ENCODE data around the gene CXCL9. TPM values are rescaled to one million over a fixed set of nuclear protein-coding genes. Genes with fewer than 3 reads are reported as not detected.

Gene CXCL9
- total and polyA plus RNA-seq, 5 donors from 2014 or later, result not detected

- Histone ChIP-seq H3K9me3 (ENCODE audit: control insufficient read depth in 2 of 2, low read length in 2 of 2) (no peaks in the 10 kb centered on the region), H3K4me3 (ENCODE audit: low read depth, low read length) (no peak overlapping the region), H3K27ac (ENCODE audit: insufficient read depth, low read length, poor library complexity, severe bottlenecking) (no peak overlapping the region), H3K36me3 (ENCODE audit: control insufficient read depth, insufficient read depth, low read length) (no peaks in the 10 kb centered on the region), H3K4me1 (ENCODE audit: control insufficient read depth, insufficient read depth, low read length, poor library complexity, severe bottlenecking) (no peaks in the 10 kb centered on the region), H3K27me3 (ENCODE audit: control insufficient read depth, insufficient read depth, low read length) (peaks cover 3% of the 10 kb centered on the region)
- no peaks in the 10 kb centered on the region for H3K4me1 Mint-ChIP-seq
- peaks cover 20% of the 10 kb centered on the region for H3K27me3 Mint-ChIP-seq
- peaks cover 0 to 2% (median 0%) of the 10 kb centered on the region in 7 donors for H3K9me3 Mint-ChIP-seq
- DNase-seq (no peak), ATAC-seq (ENCODE audit: low read depth in 2 of 2) (no peak)
- no peak overlapping the region for H3K27ac Mint-ChIP-seq
- no peaks in the 10 kb centered on the region for H3K36me3 Mint-ChIP-seq
- no peak overlapping the region for H3K4me3 Mint-ChIP-seq
Observed at GRCh38 chr4:76011700-76012387, 4.5 kb upstream of the CXCL9 start.

GRCh38 chr4:76011018-76011670 is 3.8 kb upstream of the CXCL9 start:
- no peaks in the 10 kb centered on the region for H3K4me1 ChIP-seq (ENCODE audit: control insufficient read depth, insufficient read depth, low read length, poor library complexity, severe bottlenecking)
- no peak overlapping the region for H3K4me3 ChIP-seq (ENCODE audit: low read depth, low read length)
- H3K27me3 Mint-ChIP-seq, result peaks cover 21% of the 10 kb centered on the region
- H3K36me3 ChIP-seq (ENCODE audit: control insufficient read depth, insufficient read depth, low read length), result no peaks in the 10 kb centered on the region
- H3K27me3 ChIP-seq (ENCODE audit: control insufficient read depth, insufficient read depth, low read length), result peaks cover 7% of the 10 kb centered on the region
- no peaks in the 10 kb centered on the region for H3K4me1 Mint-ChIP-seq
- H3K4me3 Mint-ChIP-seq, result no peak overlapping the region
- no peaks in the 10 kb centered on the region for H3K36me3 Mint-ChIP-seq
- H3K9me3 Mint-ChIP-seq, result peaks cover 0 to 2% (median 0%) of the 10 kb centered on the region in 7 donors
- no peaks in the 10 kb centered on the region for H3K9me3 ChIP-seq (ENCODE audit: control insufficient read depth in 2 of 2, low read length in 2 of 2)
- peak overlapping the region in 1 of 3 donors; percentile 85 for H3K27ac Mint-ChIP-seq
- ATAC-seq (ENCODE audit: low read depth in 2 of 2) (no peak), DNase-seq (no peak)
- H3K27ac ChIP-seq (ENCODE audit: insufficient read depth, low read length, poor library complexity, severe bottlenecking), result no peak overlapping the region

- DNase-seq, result no peak
- Mint-ChIP-seq H3K27me3 (peaks cover 26% of the 10 kb centered on the region), H3K27ac (peak overlapping the region in 1 of 3 donors; percentile 85), H3K4me1 (no peaks in the 10 kb centered on the region), H3K9me3 (peaks cover 0 to 2% (median 0%) of the 10 kb centered on the region in 7 donors), H3K4me3 (no peak overlapping the region), H3K36me3 (no peaks in the 10 kb centered on the region)
- Histone ChIP-seq H3K4me3 (ENCODE audit: low read depth, low read length) (no peak overlapping the region), H3K36me3 (ENCODE audit: control insufficient read depth, insufficient read depth, low read length) (no peaks in the 10 kb centered on the region), H3K27ac (ENCODE audit: insufficient read depth, low read length, poor library complexity, severe bottlenecking) (no peak overlapping the region), H3K9me3 (ENCODE audit: control insufficient read depth in 2 of 2, low read length in 2 of 2) (no peaks in the 10 kb centered on the region), H3K27me3 (ENCODE audit: control insufficient read depth, insufficient read depth, low read length) (peaks cover 10% of the 10 kb centered on the region), H3K4me1 (ENCODE audit: control insufficient read depth, insufficient read depth, low read length, poor library complexity, severe bottlenecking) (no peaks in the 10 kb centered on the region)
- no peak for ATAC-seq (ENCODE audit: low read depth in 2 of 2)
Observed at GRCh38 chr4:76010576-76010975, 3.3 kb upstream of the CXCL9 start.

GRCh38 chr4:76009311-76009710 is 2.0 kb upstream of the CXCL9 start:
- ATAC-seq (ENCODE audit: low read depth in 2 of 2), result no peak
- Histone ChIP-seq H3K4me3 (ENCODE audit: low read depth, low read length) (no peak overlapping the region), H3K4me1 (ENCODE audit: control insufficient read depth, insufficient read depth, low read length, poor library complexity, severe bottlenecking) (no peaks in the 10 kb centered on the region), H3K9me3 (ENCODE audit: control insufficient read depth in 2 of 2, low read length in 2 of 2) (no peaks in the 10 kb centered on the region), H3K27me3 (ENCODE audit: control insufficient read depth, insufficient read depth, low read length) (peaks cover 10% of the 10 kb centered on the region), H3K27ac (ENCODE audit: insufficient read depth, low read length, poor library complexity, severe bottlenecking) (no peak overlapping the region), H3K36me3 (ENCODE audit: control insufficient read depth, insufficient read depth, low read length) (no peaks in the 10 kb centered on the region)
- Mint-ChIP-seq H3K36me3 (no peaks in the 10 kb centered on the region), H3K4me3 (no peak overlapping the region), H3K9me3 (peaks cover 0 to 2% (median 0%) of the 10 kb centered on the region in 7 donors), H3K27ac (no peak overlapping the region), H3K4me1 (no peaks in the 10 kb centered on the region), H3K27me3 (peaks cover 32% of the 10 kb centered on the region)
- no peak for DNase-seq

GRCh38 chr4:76003620-76004019 is 3.7 kb downstream of the CXCL9 start:
- Histone ChIP-seq H3K36me3 (ENCODE audit: control insufficient read depth, insufficient read depth, low read length) (no peaks in the 10 kb centered on the region), H3K27ac (ENCODE audit: insufficient read depth, low read length, poor library complexity, severe bottlenecking) (no peak overlapping the region), H3K4me3 (ENCODE audit: low read depth, low read length) (no peak overlapping the region), H3K9me3 (ENCODE audit: control insufficient read depth in 2 of 2, low read length in 2 of 2) (no peaks in the 10 kb centered on the region), H3K27me3 (ENCODE audit: control insufficient read depth, insufficient read depth, low read length) (peaks cover 10% of the 10 kb centered on the region), H3K4me1 (ENCODE audit: control insufficient read depth, insufficient read depth, low read length, poor library complexity, severe bottlenecking) (no peaks in the 10 kb centered on the region)
- Mint-ChIP-seq H3K27ac (no peak overlapping the region), H3K9me3 (no peaks in the 10 kb centered on the region), H3K4me3 (no peak overlapping the region), H3K4me1 (no peaks in the 10 kb centered on the region), H3K27me3 (peaks cover 24% of the 10 kb centered on the region), H3K36me3 (no peaks in the 10 kb centered on the region)
- ATAC-seq (ENCODE audit: low read depth in 2 of 2) (no peak), DNase-seq (no peak)

- Mint-ChIP-seq H3K9me3 (no peaks in the 10 kb centered on the region), H3K4me1 (no peaks in the 10 kb centered on the region), H3K36me3 (no peaks in the 10 kb centered on the region), H3K27ac (no peak overlapping the region), H3K4me3 (no peak overlapping the region), H3K27me3 (peaks cover 24% of the 10 kb centered on the region)
- DNase-seq, result no peak
- Histone ChIP-seq H3K27ac (ENCODE audit: insufficient read depth, low read length, poor library complexity, severe bottlenecking) (no peak overlapping the region), H3K27me3 (ENCODE audit: control insufficient read depth, insufficient read depth, low read length) (peaks cover 10% of the 10 kb centered on the region), H3K9me3 (ENCODE audit: control insufficient read depth in 2 of 2, low read length in 2 of 2) (no peaks in the 10 kb centered on the region), H3K4me3 (ENCODE audit: low read depth, low read length) (no peak overlapping the region), H3K36me3 (ENCODE audit: control insufficient read depth, insufficient read depth, low read length) (no peaks in the 10 kb centered on the region), H3K4me1 (ENCODE audit: control insufficient read depth, insufficient read depth, low read length, poor library complexity, severe bottlenecking) (no peaks in the 10 kb centered on the region)
- ATAC-seq (ENCODE audit: low read depth in 2 of 2), result no peak
Observed at GRCh38 chr4:76003035-76003434, 4.3 kb downstream of the CXCL9 start.

- Histone ChIP-seq H3K27ac (ENCODE audit: insufficient read depth, low read length, poor library complexity, severe bottlenecking) (no peak overlapping the region), H3K36me3 (ENCODE audit: control insufficient read depth, insufficient read depth, low read length) (no peaks in the 10 kb centered on the region), H3K27me3 (ENCODE audit: control insufficient read depth, insufficient read depth, low read length) (peaks cover 10% of the 10 kb centered on the region), H3K4me1 (ENCODE audit: control insufficient read depth, insufficient read depth, low read length, poor library complexity, severe bottlenecking) (no peaks in the 10 kb centered on the region), H3K9me3 (ENCODE audit: control insufficient read depth in 2 of 2, low read length in 2 of 2) (no peaks in the 10 kb centered on the region), H3K4me3 (ENCODE audit: low read depth, low read length) (no peak overlapping the region)
- ATAC-seq (ENCODE audit: low read depth in 2 of 2) (no peak), DNase-seq (no peak)
- Mint-ChIP-seq H3K4me3 (no peak overlapping the region), H3K4me1 (no peaks in the 10 kb centered on the region), H3K9me3 (no peaks in the 10 kb centered on the region), H3K36me3 (no peaks in the 10 kb centered on the region), H3K27me3 (peaks cover 21% of the 10 kb centered on the region), H3K27ac (no peak overlapping the region)
Observed at GRCh38 chr4:76002176-76002575, 5.1 kb downstream of the CXCL9 start.

- Histone ChIP-seq H3K27ac (ENCODE audit: insufficient read depth, low read length, poor library complexity, severe bottlenecking) (no peak overlapping the region), H3K27me3 (ENCODE audit: control insufficient read depth, insufficient read depth, low read length) (peaks cover 10% of the 10 kb centered on the region), H3K4me3 (ENCODE audit: low read depth, low read length) (no peak overlapping the region), H3K4me1 (ENCODE audit: control insufficient read depth, insufficient read depth, low read length, poor library complexity, severe bottlenecking) (no peaks in the 10 kb centered on the region), H3K9me3 (ENCODE audit: control insufficient read depth in 2 of 2, low read length in 2 of 2) (no peaks in the 10 kb centered on the region), H3K36me3 (ENCODE audit: control insufficient read depth, insufficient read depth, low read length) (no peaks in the 10 kb centered on the region)
- no peak for ATAC-seq (ENCODE audit: low read depth in 2 of 2)
- DNase-seq, result no peak
- no peaks in the 10 kb centered on the region for H3K4me1 Mint-ChIP-seq
- no peak overlapping the region for H3K27ac Mint-ChIP-seq
- peaks cover 17% of the 10 kb centered on the region for H3K27me3 Mint-ChIP-seq
- H3K36me3 Mint-ChIP-seq, result no peaks in the 10 kb centered on the region
- no peak overlapping the region for H3K4me3 Mint-ChIP-seq
- no peaks in the 10 kb centered on the region for H3K9me3 Mint-ChIP-seq
Observed at GRCh38 chr4:76001700-76002099, 5.6 kb downstream of the CXCL9 start.
